Measurements from ENCODE around the gene PIK3CB. TPM values are rescaled to one million over a fixed set of nuclear protein-coding genes. Genes with fewer than 3 reads are reported as not detected.

The PIK3CB gene
- total RNA-seq, 1 donor from 2014 or later, result 14.4 TPM

DNA sequence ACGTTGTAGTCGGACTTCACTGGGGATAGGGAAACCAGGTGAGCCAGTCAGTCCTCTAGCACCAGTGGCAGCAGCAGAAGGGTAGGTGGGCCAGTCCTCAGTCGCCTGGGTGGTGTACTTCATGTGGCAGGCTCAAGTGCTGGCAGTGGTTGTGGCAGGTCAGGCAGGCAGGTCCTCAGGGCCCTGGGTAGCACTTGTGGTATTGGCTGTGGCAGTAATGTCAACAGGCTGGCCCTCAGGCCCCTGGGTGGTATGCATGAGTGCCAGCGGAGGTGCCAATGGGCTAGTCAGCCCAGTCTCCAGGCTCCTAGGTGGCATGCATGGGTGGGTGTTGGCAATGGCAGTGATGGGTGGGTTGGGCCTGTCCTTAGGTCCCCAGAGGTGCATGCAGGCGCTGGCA, 185.6 kb downstream of the PIK3CB start:
- Mint-ChIP-seq H3K27me3 (ENCODE audit: low read depth) (no peaks in the 10 kb centered on the region), H3K9me3 (peaks cover 27% of the 10 kb centered on the region), H3K4me3 (no peak overlapping the region), H3K4me1 (no peaks in the 10 kb centered on the region), H3K27ac (ENCODE audit: unreplicated experiment) (no peak overlapping the region), H3K36me3 (ENCODE audit: low read depth) (peaks cover 52% of the 10 kb centered on the region)
- no peak for DNase-seq (ENCODE audit: low read depth, low spot score)
- TF ChIP-seq, protein P1, sequence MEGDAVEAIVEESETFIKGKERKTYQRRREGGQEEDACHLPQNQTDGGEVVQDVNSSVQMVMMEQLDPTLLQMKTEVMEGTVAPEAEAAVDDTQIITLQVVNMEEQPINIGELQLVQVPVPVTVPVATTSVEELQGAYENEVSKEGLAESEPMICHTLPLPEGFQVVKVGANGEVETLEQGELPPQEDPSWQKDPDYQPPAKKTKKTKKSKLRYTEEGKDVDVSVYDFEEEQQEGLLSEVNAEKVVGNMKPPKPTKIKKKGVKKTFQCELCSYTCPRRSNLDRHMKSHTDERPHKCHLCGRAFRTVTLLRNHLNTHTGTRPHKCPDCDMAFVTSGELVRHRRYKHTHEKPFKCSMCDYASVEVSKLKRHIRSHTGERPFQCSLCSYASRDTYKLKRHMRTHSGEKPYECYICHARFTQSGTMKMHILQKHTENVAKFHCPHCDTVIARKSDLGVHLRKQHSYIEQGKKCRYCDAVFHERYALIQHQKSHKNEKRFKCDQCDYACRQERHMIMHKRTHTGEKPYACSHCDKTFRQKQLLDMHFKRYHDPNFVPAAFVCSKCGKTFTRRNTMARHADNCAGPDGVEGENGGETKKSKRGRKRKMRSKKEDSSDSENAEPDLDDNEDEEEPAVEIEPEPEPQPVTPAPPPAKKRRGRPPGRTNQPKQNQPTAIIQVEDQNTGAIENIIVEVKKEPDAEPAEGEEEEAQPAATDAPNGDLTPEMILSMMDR (conservative IDR thresholded peaks at IDR 0.05), result no peak

DNA sequence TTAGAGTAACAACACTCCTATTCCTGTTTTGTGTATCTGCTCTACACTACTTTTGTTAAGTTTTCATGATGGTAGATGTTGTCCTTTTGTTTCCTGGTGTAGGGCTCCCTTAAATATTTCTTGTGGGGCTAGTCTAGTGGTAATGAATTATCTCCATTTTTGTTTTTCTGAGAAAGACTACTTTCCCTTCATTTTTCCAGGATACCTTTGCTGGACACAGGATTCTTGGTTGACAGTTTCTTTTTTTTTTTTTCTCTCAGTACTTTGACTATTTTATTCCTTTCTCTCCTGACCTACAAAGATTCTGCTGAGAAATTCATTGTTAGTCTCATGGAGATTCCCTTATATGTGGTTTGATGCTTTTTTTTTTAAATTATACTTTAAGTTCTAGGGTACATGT, 188.2 kb downstream of the PIK3CB start:
- Mint-ChIP-seq H3K36me3 (ENCODE audit: low read depth) (peaks cover 65% of the 10 kb centered on the region), H3K9me3 (peaks cover 38% of the 10 kb centered on the region), H3K4me3 (no peak overlapping the region), H3K27ac (ENCODE audit: unreplicated experiment) (no peak overlapping the region), H3K27me3 (ENCODE audit: low read depth) (no peaks in the 10 kb centered on the region), H3K4me1 (no peaks in the 10 kb centered on the region)
- no peak for DNase-seq (ENCODE audit: low read depth, low spot score)
- TF ChIP-seq, protein P1 (conservative IDR thresholded peaks at IDR 0.05), result no peak

DNA sequence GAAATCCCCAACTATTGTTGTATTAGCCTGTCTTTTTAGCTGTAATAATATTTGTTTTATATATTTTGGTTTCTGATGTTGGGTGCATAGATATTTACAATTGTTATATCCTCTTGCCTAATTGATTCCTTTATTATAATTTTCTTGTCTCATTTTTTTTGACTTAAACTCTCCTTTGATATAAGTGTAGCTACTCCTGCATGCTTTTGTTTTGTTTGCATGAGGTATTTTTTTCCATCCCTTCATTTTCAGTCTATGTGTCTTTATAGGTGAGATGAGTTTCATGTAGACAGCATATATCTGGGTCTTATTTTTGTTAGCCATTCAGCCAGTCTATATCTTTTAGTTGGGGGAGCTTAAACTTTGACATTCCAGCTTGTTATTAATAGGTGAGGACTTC, 188.7 kb downstream of the PIK3CB start:
- no peak overlapping the region for H3K27ac Mint-ChIP-seq (ENCODE audit: unreplicated experiment)
- TF ChIP-seq, protein P1 (conservative IDR thresholded peaks at IDR 0.05), result no peak

DNA sequence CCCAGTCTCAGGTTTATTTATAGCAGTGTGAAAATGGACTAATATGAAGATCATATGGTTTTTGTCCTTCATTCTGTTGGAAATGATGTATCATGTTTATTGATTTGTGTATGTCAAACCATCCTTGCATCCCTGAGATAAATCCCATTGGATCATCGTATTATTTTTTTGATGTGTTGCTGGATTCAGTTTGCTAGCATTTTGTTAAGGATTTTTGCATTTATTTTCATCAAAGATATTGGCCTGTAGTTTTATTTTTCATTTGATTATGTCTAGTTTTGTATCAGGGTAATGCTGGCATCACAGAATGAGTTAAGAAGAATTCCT, 191.8 kb downstream of the PIK3CB start:
- no peak for DNase-seq (ENCODE audit: low read depth, low spot score)
- TF ChIP-seq, protein P1 (conservative IDR thresholded peaks at IDR 0.05), result no peak
- H3K4me1 Mint-ChIP-seq, result no peaks in the 10 kb centered on the region
- peaks cover 54% of the 10 kb centered on the region for H3K36me3 Mint-ChIP-seq (ENCODE audit: low read depth)
- H3K27me3 Mint-ChIP-seq (ENCODE audit: low read depth), result no peaks in the 10 kb centered on the region
- H3K9me3 Mint-ChIP-seq, result peaks cover 41% of the 10 kb centered on the region
- H3K4me3 Mint-ChIP-seq, result peak overlapping the region; percentile 23
- H3K27ac Mint-ChIP-seq (ENCODE audit: unreplicated experiment), result no peak overlapping the region

More for the DNA sequence above, 188.7 kb downstream of the PIK3CB start:
- Mint-ChIP-seq H3K36me3 (ENCODE audit: low read depth) (peaks cover 65% of the 10 kb centered on the region), H3K4me3 (no peak overlapping the region), H3K4me1 (no peaks in the 10 kb centered on the region), H3K27me3 (ENCODE audit: low read depth) (no peaks in the 10 kb centered on the region), H3K9me3 (peaks cover 38% of the 10 kb centered on the region)
- no peak for DNase-seq (ENCODE audit: low read depth, low spot score)

DNA sequence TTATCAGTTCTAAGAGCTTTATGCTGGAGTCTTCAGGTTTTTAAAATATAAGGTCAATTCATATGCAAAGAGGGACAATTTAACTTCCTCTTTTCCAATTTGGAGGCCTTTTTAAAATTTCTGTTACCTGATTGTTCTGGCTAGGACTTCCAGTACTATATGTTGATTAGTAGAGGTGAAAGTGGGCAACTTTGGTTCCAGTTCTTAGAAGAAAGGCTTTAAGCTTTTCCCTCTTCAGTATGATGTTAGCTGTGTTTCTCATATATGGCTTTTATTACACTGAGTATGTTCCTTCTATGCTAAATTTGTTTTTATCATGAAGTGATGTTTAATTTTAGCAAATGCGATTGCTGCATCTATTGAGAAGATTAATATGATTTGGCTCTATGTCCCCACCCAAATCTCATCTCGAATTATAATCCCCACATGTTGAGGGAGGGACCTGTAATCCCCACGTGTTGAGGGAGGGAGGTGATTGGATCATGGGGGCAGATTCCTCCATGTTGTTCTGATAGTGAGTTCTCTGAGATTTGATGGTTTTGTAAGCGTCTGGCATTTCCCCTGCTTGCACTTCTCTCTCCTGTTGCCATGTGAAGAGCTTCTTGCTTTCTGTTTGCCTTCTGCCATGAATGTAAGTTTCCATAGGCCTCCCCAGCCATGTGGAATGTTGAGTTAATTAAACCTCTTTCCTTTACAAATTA, 192.4 kb downstream of the PIK3CB start:
- no peak overlapping the region for H3K27ac Mint-ChIP-seq (ENCODE audit: unreplicated experiment)
- DNase-seq (ENCODE audit: low read depth, low spot score), result no peak

More for the DNA sequence above, 192.4 kb downstream of the PIK3CB start:
- Mint-ChIP-seq H3K4me1 (no peaks in the 10 kb centered on the region), H3K9me3 (peaks cover 38% of the 10 kb centered on the region), H3K4me3 (peak overlapping the region; percentile 23), H3K36me3 (ENCODE audit: low read depth) (peaks cover 50% of the 10 kb centered on the region), H3K27me3 (ENCODE audit: low read depth) (no peaks in the 10 kb centered on the region)
- TF ChIP-seq, protein P1 (conservative IDR thresholded peaks at IDR 0.05), result no peak

Data from neural crest cell (in vitro differentiated cells).